GM19240 (cell line): ENCODE data around the gene SHISA7.

Experiments used
- DNase-seq: peaks from one replicate; pipeline ENCODE4 v3.0.0; 2011; ENCODE audit warnings: low spot score; ENCODE audit not compliant: insufficient read length

SHISA7 gene

DNA sequence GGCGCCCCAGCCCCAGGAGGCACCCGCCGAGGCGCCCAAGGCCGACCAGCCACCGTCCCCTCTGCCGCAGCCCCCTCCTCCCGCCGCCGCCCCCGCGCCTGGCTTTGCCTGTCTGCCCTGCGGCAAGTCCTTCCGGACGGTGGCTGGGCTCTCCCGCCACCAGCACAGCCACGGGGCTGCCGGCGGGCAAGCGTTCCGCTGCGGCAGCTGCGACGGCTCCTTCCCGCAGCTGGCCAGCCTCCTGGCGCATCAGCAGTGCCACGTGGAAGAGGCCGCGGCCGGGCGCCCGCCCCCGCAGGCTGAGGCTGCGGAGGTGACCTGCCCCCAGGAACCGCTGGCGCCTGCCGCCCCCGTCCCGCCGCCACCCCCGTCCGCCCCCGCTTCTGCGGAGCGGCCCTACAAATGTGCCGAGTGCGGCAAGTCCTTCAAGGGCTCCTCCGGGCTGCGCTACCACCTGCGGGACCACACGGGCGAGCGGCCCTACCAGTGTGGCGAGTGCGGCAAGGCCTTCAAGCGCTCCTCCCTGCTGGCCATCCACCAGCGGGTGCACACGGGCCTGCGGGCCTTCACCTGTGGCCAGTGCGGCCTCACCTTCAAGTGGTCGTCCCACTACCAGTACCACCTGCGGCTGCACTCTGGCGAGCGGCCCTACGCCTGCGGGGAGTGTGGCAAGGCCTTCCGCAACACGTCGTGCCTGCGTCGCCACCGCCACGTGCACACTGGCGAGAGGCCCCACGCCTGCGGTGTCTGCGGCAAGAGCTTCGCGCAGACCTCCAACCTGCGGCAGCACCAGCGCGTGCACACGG, 39.3 kb upstream of the SHISA7 start:
- no peak for DNase-seq

DNA sequence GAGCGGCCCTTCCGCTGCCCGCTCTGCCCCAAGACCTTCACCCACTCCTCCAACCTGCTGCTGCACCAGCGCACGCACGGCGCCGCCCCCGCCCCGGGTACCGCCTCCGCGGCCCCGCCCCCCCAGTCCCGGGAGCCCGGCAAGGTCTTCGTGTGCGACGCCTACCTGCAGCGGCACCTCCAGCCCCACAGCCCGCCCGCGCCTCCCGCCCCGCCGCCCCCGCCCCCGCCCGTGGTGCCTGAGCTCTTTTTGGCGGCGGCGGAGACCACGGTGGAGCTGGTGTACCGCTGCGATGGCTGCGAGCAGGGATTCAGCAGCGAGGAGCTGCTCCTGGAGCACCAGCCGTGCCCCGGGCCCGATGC, 38.7 kb upstream of the SHISA7 start:
- DNase-seq = no peak

DNA sequence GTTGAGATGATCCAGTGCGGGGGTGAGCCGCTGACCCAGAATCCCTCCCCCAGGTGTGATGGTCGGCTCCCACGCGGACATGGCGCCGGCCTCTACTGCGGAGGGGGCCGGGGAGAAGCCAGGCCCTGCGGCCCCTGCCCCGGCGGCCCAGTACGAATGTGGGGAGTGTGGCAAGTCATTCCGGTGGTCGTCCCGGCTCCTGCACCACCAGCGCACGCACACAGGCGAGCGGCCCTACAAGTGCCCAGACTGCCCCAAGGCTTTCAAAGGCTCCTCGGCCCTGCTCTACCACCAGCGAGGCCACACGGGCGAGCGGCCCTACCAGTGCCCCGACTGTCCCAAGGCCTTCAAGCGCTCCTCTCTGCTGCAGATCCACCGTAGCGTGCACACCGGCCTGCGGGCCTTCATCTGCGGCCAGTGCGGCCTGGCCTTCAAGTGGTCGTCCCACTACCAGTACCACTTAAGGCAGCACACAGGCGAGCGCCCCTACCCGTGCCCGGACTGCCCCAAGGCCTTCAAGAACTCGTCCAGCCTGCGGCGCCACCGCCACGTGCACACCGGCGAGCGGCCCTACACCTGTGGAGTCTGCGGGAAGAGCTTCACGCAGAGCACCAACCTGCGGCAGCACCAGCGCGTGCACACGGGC, 38.2 kb upstream of the SHISA7 start:
- no peak for DNase-seq

DNA sequence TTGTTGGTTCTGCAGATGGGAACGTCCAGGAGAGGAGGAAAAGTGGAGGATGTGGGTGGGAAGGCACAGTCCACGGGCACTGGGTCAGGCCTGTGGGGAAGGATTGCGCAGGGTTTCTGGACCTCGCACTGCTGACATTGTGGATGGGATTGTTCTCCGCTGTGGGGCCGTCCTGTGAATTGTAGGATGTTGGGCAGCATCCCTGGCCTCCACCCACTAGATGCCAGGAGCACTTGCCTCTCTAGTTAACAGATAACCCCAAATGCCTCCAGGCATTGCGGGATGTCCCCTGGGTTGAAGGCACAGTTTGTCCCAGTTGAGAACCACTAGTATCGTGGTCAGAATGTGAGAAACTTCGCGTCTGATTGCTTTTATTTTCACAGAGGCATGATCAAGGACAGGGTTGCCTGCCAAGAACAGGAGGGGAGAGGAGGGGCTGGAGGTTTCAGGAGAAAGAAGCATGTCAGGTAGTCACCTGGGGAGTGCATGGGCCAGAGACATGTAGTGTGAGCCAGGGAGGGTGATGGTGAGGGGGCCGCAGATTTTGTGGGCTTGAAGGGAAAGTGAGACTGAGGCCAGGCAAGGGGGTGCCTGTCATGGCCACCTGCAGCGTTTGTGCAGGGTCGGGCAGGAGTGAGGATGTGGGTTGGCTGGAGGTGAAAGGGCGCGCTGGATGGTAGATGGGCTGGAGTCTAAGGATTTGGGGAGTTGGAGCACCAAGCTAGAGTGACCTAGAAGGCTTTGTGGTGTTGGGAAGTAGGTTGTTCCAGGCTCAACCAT, 36.5 kb upstream of the SHISA7 start:
- DNase-seq = no peak

DNA sequence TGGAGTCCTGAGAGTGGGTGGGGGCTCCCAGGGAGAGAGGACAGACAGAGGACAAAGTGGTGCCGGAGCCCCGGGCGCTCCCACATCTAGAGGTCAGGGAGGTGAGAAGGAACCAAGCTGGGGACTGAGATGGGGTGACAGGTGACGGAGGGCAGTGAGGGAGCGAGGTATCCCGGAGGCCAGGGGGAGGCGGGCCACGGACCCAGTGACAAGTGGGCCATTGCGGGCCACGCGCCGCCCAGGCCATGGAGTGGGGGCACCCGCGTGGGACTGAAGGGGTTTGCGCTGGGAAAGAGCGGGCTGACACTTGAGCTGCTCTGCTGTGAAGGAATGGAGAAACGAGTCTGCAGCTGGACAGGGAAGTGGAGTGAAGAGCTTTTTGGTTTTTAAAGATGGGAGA, 35.9 kb upstream of the SHISA7 start:
- no peak for DNase-seq

DNA sequence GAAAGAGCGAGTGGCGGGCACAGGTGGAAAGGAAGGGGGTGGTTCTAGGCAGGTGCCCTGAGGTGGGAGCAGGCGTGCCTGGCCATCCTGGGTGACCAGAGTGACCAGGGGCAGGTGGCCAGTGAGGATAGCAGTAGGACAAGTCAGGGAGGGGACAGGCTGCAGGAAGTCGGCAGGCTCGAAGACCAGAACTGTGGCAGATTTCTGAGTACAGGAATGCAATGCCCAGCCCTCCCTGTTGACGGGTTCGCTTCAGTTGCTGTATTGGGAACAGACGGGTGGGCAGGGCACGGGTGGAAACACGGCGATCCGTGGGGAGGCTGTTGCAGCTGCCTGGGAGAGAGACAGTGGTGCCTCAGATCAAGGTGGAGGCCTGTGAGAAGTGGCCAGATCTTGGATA, 35.3 kb upstream of the SHISA7 start:
- no peak for DNase-seq

DNA sequence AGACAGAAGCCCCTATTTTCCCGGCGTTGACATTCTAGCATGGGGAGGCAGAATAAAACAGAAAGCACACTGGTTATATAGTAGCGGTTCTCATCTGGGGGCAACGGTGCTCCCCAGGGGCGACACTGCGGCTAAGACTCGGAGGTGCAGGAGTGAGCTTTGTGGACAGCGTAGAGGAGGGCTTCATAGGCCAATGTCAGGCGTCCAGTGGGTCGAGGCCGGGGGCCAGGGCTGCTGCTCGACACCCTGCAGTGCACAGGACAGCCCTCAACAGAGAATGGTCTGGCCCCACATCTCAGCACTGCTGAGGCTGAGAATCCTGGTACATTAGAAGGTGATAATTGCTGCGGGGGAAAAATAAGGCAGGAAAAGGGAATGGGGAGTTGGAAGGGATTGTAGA, 34.8 kb upstream of the SHISA7 start:
- no peak for DNase-seq

DNA sequence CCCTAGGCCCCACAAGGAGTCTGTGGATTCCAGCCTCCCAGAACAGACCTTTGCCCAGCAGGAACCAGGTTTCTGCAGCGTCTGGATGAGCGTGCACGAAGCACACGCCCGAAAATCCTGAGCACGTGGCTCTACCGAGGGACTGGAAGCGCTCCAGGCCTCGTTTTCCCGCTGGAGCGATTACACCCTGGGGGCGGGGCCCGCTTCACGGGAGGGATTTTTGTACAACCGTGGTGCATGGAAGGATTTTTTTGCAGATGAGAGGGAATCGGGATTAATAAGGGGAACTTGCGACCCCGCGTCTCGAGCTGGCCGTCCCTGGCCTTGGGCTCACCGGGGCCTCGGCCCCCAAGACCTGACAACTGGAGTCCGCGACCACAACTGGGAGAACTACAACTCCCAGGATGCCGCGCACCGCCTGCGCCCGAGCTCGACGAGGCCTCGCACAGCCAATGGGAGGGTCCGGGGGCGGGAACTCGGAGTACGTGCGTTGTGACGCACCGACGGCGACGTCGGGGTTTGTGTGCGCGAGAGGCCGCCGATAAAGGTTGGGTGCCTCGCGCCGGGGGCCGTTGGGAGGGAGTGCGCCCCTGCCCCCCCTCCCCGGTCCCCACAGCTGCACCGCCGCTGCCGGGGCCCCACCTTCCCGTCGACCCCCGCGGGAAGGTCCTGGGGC, 33.1 kb upstream of the SHISA7 start, which contains the start of gene ZNF628:
TSS of gene ZNF628 (plus strand) at position 518 of the 676 bp plus-strand sequence. CDS start 3,294 bp downstream, outside the sequence.
- DNase-seq = peak; percentile 100

DNA sequence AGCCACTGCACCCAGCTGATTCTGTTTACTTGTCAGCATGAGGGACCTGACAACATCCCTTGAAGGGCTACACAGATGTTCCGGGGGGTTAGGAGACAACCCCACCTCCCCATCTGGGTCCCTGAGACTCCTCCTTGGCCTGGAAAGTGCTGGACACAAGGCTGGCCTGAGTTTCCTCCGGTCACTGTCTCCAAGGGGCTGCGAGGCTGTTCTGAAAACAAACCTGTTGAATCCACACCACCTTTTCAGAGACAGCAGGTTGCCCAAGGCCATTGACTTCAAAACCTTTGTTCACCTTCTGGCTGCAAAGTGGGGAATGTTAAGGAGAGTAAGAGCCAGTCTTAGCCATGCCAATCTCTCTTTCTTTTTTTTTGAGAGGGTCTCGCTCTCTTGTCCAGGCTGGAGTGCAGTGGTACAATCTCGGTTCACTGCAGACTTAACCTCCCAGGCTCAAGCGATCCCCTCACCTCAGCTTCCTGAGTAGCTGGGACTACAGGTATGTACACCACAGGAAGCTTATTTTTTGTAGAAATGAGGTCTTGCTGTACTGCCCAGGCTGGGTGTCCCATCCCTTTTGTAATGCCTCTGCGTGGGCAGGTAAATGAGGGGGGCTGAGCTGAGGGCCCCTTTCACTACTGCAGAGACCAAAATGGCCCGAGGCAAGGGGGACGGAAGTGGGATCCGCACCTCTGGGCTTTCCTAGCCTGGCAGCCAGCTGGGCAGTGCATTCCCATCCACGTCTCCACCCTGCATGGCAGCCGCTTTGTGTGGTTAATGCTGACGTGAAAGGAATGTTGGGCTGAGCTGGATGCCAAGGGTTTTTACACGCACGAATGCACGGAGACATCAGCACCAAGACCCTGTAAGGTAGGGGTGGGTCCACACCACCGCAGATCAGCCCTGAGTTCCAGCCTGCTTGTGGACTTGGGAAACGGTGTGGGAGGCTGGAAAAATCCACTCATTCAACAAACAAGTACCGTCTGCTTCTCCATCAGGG, 31.5 kb upstream of the SHISA7 start:
- no peak for DNase-seq

DNA sequence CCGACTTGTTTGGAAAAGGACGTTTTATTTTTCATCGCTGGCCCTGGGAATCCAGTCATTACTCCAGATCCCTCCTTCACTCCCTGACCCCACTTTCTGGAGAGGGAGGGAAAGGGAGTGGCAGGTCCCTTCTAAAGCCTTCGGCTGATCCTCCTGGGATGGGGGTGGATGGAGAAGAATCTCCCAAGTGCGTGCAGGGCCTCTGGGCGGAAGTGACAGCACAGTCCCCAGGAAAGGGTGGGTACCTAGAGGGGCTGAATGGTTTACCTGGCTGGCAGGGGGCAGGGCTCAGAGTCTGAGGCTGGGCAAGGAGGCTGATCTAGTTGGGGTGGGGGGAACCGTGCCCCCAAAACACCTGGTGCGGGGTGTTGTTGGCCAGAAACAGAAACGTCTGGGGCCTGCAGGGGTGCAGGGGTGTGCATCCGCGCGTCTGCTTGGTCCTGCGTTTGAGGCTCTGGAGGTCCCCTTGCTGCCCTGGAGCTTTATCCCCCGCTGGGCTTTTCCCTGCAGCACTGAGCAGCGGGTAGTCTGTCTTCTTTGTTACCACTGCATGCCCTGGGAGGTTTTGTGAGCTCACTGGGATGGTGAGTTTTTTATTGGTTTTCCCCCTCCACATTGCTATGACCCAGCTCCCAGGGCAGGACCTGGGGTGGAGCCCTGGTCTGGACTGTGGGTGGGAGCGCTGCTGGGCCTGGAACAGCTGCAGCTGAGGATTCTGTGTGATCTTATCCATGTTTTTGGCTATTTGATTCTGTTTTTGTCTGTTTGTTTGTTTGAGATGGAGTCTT, 30.3 kb upstream of the SHISA7 start:
- no peak for DNase-seq

DNA sequence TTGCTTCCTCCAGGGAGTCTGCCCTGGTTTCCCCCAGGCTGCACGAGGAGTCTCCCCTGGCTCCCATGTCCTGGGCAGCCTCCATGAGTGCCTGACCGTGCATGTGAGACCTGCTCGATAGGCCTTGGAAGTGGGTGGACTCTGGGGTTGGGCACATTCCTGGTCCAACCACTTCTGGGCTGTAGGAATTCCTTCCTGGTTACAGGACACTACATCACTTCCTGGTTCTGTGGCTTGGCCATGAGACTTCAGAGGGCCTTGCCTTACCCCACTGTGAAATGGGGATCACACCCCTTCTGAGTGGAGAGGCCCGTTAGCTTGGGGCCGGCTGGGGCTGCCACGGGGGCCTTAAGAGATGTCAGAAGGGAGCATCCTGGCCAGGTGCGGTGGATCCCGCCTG, 29.4 kb upstream of the SHISA7 start:
- no peak for DNase-seq

DNA sequence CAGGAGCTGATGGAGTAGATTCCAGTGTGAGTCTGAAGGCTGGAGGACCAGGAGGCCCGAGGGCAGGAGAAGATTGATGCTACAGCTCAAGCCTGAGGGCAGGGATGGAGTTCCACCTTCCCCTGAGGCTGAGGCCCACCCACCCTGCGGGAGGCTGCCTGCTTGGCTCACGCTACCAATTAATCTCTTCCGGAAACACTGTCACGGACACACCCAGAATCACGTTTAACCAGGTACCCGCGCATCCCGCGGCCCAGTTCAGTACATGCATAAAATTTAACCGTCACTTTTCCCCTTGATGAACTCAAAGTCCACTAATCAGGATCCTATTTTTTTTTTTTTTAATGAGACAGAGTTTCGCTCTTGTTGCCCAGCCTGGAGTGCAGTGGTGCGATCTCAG, 28.2 kb upstream of the SHISA7 start:
- no peak for DNase-seq

DNA sequence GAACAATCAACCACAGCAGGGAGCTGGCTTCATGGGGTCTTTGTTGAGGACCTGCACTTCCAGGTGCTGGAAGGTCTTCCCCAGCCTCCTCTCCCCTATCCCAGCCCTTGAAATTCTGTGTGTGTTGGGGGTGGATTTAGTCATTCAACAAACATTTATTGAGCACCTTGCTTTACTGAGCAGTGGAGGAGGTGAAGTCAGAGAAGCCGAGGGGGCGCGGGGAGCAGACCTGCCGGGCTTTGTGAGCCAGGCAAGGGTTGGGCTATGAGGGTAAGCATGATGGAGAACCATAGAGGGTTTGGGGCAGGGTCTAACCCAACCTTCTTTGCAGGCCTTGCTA, 24.9 kb upstream of the SHISA7 start:
- DNase-seq = no peak

DNA sequence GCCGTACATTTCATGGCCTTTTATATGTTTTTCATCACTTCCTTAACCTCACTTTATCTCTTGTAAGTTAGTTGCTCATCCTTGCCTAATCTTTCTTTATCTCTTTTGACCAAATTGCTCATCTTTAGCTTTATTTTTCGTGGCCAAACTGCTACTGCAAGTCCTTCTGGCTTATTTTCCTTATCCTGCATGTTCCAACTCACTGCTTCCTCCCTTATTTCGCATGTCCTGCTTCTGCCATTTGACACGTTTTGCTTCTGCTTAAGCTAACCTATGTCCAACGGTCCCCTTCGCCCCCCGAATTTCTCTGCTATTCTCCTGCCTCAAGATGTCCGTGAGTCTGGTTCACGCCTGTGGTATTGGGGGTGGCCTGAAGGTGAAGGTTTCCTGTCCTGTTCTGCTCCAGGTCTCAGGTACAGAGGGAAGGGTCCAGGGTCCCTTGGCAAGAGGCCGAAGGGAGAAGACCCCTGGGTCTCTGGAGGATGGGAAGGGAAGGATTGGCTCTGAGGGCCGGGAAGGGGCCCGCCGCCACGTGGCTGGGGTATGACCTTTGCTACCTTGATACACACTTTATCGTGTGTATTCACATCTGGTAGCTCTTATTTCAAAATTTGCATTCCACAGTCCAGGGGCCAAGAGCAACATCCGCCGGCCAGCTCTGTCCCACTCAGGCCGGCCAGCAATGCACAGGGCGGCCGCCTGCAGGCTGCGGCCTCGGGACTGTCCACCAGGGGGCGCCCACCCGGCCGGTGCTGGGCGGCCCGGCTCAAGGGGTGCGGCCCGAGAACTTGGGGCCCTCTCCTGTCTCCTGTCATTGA, 24.3 kb upstream of the SHISA7 start:
- peak; percentile 71 for DNase-seq

DNA sequence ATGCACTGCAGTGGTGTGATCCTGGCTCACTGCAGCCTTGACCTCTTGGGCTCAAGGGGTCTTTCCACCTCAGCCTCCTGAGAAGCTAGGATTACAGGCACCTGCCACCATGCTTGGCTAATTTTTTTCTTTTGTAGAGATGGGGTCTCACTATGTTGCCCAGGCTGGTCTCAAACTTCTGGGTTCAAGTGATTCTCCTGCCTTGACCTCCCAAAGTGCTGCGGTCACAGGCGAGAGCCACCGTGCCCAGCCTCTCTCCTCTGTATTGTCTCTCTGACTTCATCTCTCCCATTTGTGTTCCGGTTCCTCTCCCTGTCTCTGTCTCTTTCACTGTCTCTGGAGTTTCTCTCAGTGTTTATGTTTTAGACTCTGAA, 23.1 kb upstream of the SHISA7 start:
- DNase-seq = no peak

DNA sequence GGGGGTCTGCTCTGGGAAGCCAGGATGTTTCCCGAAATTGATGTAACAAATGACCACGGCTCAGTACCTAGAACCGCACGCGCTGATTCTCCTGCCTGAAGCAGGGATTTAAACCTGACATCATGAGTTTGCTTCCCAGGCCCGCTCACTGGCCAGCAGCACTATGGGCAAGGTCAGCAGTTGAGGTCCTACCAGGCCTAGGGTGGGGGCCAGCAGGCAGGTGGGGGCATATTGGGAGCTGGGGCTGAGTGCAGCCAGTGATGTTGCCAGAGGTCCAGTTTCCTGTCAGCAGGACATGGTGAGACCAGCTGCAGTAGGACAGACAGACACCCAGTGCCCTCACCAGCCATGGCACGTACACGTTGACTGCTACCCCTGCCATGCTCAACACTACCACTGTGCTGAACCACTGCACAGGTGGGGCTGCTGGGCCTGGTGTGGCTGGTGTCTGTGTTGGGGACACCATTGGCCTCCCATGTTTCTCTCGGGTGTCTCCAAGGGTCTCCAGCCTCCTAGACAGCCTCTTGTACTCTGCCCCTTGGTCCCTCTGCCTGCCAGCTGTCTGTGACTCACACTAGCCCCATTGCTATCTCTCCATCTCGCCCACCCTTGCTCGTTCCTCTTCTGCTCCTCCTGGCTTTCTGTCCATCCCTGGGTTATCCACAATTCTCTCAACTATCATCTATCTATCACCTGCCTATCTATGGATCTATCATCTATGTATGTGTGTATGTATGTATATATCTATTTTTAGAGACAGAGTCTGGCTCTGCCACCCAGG, 22.6 kb upstream of the SHISA7 start:
- no peak for DNase-seq

DNA sequence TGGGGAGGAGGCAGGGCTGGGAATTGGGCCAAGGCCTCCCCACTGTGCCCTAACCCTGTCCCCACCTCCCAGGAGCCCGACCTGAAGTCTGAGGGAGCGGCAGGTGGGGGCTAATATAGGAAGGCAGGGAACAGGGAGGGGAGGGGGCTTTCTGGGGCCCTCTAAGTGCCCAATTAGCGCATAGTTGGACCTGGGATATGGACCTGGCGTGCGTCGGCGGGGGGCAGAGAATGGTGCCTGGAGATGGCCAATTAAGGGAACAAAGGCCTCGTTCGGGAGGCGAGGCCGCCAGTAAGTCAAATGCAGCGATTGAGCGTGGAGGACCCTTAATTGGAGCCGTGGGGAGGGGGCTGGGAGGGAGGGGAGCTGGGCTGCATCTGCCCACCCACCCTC, 21.6 kb upstream of the SHISA7 start, which contains the start of gene C19orf85:
TSS of gene C19orf85 (minus strand) at position 90 of the 393 bp plus-strand sequence. CDS start 197 bp downstream, outside the sequence.
- DNase-seq = no peak

DNA sequence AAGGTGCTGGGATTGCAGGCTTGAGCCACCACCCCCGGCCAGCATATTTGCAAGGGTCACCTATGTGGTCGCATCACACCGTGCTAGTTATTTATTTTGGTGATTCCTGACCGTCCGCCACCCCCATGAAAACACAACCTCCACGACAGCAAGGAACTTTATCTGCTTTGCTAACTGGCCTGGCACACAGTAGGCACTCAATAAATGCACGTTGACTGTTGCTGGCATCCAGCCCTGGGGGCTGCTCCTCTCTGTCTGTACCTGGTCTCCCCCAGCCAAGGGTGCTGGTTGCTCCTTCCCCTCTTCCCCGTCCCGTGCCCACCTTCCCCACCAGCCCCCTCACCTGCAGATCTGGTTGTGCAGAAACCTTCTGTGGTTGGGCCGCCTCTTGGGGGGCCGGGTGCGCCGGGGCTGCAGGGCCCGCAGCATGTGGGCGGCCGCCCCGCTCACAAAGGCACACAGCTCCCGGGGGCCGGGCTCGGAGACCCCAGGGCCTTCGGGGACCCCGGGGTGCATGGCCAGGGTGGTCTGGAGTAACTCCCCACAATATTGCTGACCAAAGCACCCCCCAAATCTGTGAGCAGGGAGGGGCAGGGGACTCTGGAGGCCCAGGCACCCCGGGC, 21.1 kb upstream of the SHISA7 start:
- no peak for DNase-seq
